BJ (cell line): ENCODE measurements around the gene NAT8L. TPM values are rescaled to one million over a fixed set of nuclear protein-coding genes. Genes with fewer than 3 reads are reported as not detected.

Experiments used
- CTCF ChIA-PET: fragments of 350-600 bp; formaldehyde crosslinking; extraction: SDS; loops from one replicate; lab custom pipeline; 2021; ENCODE audit warnings: antibody characterized with exemption, inconsistent platforms; lab: Yijun Ruan, JAX
- POLR2A ChIA-PET: fragments of 300-600 bp; sonication (Branson Sonifier 250); formaldehyde crosslinking; extraction: SDS; loops from one replicate; lab custom pipeline; 2021; ENCODE audit warnings: antibody characterized with exemption; lab: Charles Lee
- DNase-seq: peaks from one replicate; pipeline ENCODE4 v3.0.0-alpha.2; 2011; ENCODE audit warnings: low read depth
- H3K27me3 ChIP-seq: 2 replicates; pipeline ENCODE4 v1.6.0; 2011; ENCODE audit warnings: low read length; ENCODE audit not compliant: control insufficient read depth, insufficient read depth
- H3K36me3 ChIP-seq: 2 replicates; pipeline ENCODE4 v1.5.1; 2011; ENCODE audit warnings: low read length; ENCODE audit not compliant: control insufficient read depth, insufficient read depth
- H3K4me3 ChIP-seq: 2 replicates; pipeline ENCODE4 v1.5.1; 2011; ENCODE audit warnings: low read depth, mild to moderate bottlenecking, control low read depth, low read length
- polyA plus RNA-seq: library from polyadenylated mRNA; depleted of rRNA; stranded (reverse); fragments of >200 nt; gene quantifications from 2 replicates; pipeline ENCODE4 v1.2.3, GENCODE V29; 2011; rRNA removed
- TF ChIP-seq, protein P1 (sequence below): IDR thresholded peaks from 2 replicates; pipeline ENCODE4 v1.5.1; 2011; ENCODE audit warnings: low read depth, mild to moderate bottlenecking, control low read depth, inconsistent platforms, low read length, moderate library complexity; ENCODE audit not compliant: insufficient read depth

NAT8L gene
- polyA plus RNA-seq, 1 experiment, result 0.04 TPM

DNA sequence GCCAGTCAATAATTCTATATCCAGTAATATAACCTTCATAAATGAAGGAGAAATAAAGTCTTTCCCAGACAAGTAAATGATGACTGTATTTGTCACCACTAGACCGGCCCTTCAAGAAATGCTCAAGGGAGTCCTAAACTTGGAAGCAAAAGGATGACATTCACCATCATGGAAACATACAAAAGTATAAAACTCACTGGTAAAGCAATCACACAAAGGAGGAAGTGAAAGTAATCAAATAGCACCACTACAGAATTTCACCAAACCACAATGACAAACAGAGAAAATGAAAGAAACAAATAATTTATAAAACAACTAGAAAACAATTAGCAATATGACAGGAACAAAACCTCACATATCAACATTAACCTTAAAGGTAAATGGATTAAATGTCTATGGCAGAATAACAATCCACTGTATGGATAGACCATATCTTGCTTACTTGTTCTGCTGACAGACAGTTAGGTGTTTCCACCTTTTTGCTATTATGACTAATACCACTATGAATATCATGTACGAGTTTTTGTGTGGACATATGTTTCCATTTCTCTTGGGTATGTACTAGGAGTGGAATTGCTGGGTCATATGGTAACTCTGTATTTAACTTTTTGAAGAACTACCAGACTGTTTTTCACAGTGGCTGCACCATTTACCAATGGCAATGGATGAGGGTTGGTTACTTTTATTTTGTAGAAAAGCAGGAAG lies 44.9 kb downstream of the NAT8L start:
- DNase-seq, result no peak
- H3K27me3 ChIP-seq, result no peaks in the 10 kb centered on the region; the same call in 1 of the 2 replicates
- H3K36me3 ChIP-seq, result no peaks in the 10 kb centered on the region
- ChIA-PET CTCF (no interaction called here), POLR2A (no interaction called here)
- TF ChIP-seq, protein P1, sequence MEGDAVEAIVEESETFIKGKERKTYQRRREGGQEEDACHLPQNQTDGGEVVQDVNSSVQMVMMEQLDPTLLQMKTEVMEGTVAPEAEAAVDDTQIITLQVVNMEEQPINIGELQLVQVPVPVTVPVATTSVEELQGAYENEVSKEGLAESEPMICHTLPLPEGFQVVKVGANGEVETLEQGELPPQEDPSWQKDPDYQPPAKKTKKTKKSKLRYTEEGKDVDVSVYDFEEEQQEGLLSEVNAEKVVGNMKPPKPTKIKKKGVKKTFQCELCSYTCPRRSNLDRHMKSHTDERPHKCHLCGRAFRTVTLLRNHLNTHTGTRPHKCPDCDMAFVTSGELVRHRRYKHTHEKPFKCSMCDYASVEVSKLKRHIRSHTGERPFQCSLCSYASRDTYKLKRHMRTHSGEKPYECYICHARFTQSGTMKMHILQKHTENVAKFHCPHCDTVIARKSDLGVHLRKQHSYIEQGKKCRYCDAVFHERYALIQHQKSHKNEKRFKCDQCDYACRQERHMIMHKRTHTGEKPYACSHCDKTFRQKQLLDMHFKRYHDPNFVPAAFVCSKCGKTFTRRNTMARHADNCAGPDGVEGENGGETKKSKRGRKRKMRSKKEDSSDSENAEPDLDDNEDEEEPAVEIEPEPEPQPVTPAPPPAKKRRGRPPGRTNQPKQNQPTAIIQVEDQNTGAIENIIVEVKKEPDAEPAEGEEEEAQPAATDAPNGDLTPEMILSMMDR, result no peak
- no peak overlapping the region for H3K4me3 ChIP-seq

DNA sequence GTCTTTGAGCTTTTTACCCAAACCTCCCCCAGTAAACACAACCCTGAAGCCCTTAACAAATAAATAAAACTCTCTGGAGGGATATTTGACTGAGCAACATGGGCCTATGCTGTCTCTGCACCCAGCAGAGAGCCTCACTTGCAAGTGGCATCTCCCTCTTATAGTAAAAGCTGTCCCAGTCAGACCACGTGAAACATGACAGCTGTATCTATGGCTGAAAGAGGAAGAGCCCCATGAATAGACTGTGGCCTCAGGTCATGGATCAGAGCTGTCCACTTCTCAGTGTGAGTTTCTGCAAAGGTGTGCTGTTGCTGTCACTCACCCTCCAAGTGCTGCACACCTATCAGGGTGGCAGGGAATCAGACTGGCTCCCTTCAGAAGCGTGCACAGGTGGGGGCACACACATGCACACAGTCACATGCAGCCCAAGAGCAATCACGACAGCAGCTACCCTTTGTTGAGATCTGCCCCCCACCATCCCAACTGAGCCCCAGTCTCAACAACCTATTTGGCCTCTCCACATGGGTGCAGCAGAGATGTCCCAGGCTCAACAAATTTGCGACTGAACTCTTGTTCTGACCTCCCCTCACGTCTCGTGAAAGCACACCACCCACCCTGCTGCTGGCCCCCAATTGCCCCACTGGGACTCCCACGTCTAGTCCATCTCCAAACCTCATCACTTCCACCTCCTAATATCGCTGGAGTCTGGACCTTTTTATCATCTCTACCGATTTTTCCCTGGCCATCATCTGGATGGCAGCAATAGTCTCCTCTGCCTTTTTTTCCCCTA lies 45.6 kb downstream of the NAT8L start:
- Histone ChIP-seq H3K36me3 (no peaks in the 10 kb centered on the region), H3K4me3 (no peak overlapping the region), H3K27me3 (no peaks in the 10 kb centered on the region; the same call in 1 of the 2 replicates)
- ChIA-PET POLR2A (no interaction called here), CTCF (no interaction called here)
- TF ChIP-seq, protein P1, result no peak
- DNase-seq, result no peak

DNA sequence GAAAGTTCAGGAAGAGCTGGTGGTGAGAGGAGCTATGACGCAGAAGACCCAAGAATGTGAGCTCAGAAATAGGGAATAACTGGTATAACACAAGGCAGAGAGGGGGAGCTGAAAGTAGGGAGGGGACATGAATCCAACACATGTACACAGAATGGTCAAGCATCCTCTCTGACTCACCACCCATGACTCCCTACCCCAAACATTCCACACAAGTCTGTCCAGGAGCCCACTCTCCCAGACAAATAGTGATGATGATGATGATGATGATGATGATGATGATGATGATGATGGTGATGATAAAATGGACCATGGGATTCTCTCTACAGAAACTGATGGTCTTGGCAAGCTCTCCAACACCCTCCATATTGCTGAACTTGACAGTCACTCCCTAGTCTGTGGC lies 46.4 kb downstream of the NAT8L start:
- Histone ChIP-seq H3K4me3 (no peak overlapping the region), H3K36me3 (no peaks in the 10 kb centered on the region), H3K27me3 (no peaks in the 10 kb centered on the region; the same call in 1 of the 2 replicates)
- ChIA-PET POLR2A (no interaction called here), CTCF (no interaction called here)
- peak; percentile 3 for DNase-seq
- TF ChIP-seq, protein P1, result no peak

DNA sequence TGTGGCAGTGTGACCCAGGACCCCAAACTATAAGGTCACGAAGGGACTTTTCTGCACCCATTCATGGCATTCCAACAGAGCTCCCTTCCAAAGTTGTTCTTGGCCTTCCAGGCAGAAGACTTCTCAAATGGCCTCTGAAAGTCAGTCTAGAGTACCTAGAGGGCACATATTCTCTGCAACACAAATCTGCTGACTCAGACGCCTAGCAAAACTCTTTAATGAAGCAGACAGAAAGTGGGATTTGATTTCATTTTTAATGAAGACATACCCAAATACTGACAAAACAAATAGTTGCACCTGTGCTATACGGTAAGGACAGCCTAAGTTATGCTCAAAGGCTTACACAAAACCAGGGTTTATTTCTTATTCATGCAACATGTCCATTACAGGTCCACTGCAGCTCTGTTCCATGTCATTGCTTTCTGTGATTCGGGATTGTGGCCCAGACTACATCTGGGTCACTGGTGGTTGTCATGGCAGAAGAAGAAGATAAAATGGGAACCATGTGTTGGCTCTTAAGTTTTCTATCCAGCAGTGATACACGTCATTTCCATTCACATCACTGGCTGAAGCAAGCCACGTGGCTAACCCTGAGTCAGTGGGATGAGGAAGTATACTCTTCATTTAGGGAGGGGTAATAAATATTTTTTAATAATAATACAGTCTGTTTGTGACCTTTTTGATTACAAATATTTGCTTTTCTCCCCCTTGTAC lies 57.7 kb downstream of the NAT8L start:
- CTCF ChIA-PET, result interaction anchor here (1.0 kb wide), 1 partner anchor 15 kb away, joined by 6 read pairs; no protein-coding TSS in a partner anchor
- POLR2A ChIA-PET, result no interaction called here
- no peaks in the 10 kb centered on the region for H3K36me3 ChIP-seq
- no peak overlapping the region for H3K4me3 ChIP-seq
- no peak for DNase-seq
- TF ChIP-seq, protein P1, result no peak
- H3K27me3 ChIP-seq, result 0 out of 2 replicates have a peak, but pooled peaks cover 3% of the 10 kb centered on the region

Other genes starting within 250 kb of the NAT8L start
- gene LETM1, start 203.2 kb upstream of the NAT8L start, polyA plus RNA-seq, result 13.6 and 17.1 TPM in 2 replicates
- 21.1 and 22.3 TPM in 2 replicates for gene NSD2, start 187.9 kb upstream of the NAT8L start, polyA plus RNA-seq
- 8.6 and 12.8 TPM in 2 replicates for gene NELFA, start 50.4 kb upstream of the NAT8L start, polyA plus RNA-seq
- gene HAUS3, start 182.8 kb downstream of the NAT8L start, polyA plus RNA-seq, result 1.9 and 4.0 TPM in 2 replicates
- 0.91 and 1.5 TPM in 2 replicates for gene POLN, start 182.8 kb downstream of the NAT8L start, polyA plus RNA-seq
- gene MXD4, start 202.8 kb downstream of the NAT8L start, polyA plus RNA-seq, result 37.5 and 58.3 TPM in 2 replicates